Right lobe of liver (tissue), 6 donors: ENCODE results near the gene DAZAP1. TPM values are rescaled to one million over a fixed set of nuclear protein-coding genes. Genes with fewer than 3 reads are reported as not detected.

Experiments
- ATAC-seq, 4 donors: fragments of 200-7000 bp; cut with Tn5 transposase; one replicate each; pipeline ENCODE4 v1.9.1; 2020; ENCODE audit warnings: mild to moderate bottlenecking in 4 of 4, moderate library complexity in 4 of 4
- DNase-seq, 3 donors: peaks; one replicate each; pipeline ENCODE4 v3.0.0-alpha.2; 2020
- H3K27ac ChIP-seq, 3 donors: fragments of 200-600 bp; one replicate each; pipeline ENCODE4 v1.8.0; 2022
- H3K27me3 ChIP-seq, 2 donors: fragments of 200-600 bp; one replicate each; pipeline ENCODE4 v1.8.0; 2022
- H3K36me3 ChIP-seq, 4 donors: fragments of 200-600 bp; sonication (generic) in 1 of 4; one replicate each; pipeline versions ENCODE4 v1.5.1 to v1.8.0; 2017 to 2022; ENCODE audit warnings: control low read depth in 1 of 4
- H3K4me1 ChIP-seq, 4 donors: fragments of 200-600 bp; sonication (generic) in 1 of 4; one replicate each; pipeline versions ENCODE4 v1.5.1 to v1.8.0; 2017 to 2022; ENCODE audit warnings: control low read depth in 1 of 4
- H3K4me3 ChIP-seq, 3 donors: fragments of 200-600 bp; one replicate each; pipeline ENCODE4 v1.8.0; 2022
- H3K9me3 ChIP-seq, 4 donors: fragments of 200-600 bp; sonication (generic) in 1 of 4; one replicate each; pipeline versions ENCODE4 v1.5.1 to v1.8.0; 2017 to 2022; ENCODE audit warnings: control low read depth in 1 of 4
- POLR2A ChIP-seq: fragments of 450-650 bp; IDR thresholded peaks from one replicate; pipeline ENCODE4 v1.6.1; 2017; ENCODE audit warnings: antibody characterized with exemption, mild to moderate bottlenecking
- WGBS: methylation state at CpG from one replicate; pipeline ENCODE4 v1.1.6; 2018; ENCODE audit warnings: low coverage, low lambda C conversion rate; ENCODE audit not compliant: insufficient coverage; ENCODE audit errors: missing lambda C conversion rate; 5-methylcytosine and 5-hydroxymethylcytosine counted together
- intact Hi-C, 2 donors: fragments of 100-400 bp; cut with DNase I; formaldehyde crosslinking; loops; one replicate each; pipeline versions ENCODE4 v1.11.2 to v1.14.1; 2022
- total RNA-seq, 6 experiments: library from RNA; depleted of rRNA in 2 of 6; stranded (reverse); fragments of >200 nt in 2 of 6; fragmentation: NEBNext Ultra II Directional in 3 of 6; extraction: Animal tissue kit (Norgen Biotek cat#: 25700) in 3 of 6; gene quantifications; one replicate each; pipeline versions ENCODE4 v1.1.0 to v1.2.4, GENCODE V29; 2016 to 2023
- TF ChIP-seq, protein P1 (sequence below), 4 donors: fragments of 200-600 bp in 3 of 4; fragments of 450-650 bp in 1 of 4; IDR thresholded peaks; one replicate each; pipeline versions ENCODE4 v1.5.1 to v1.8.0; 2016 to 2022; ENCODE audit warnings: antibody characterized with exemption in 4 of 4, mild to moderate bottlenecking in 2 of 4
- donor health status: DM: no; HTN: yes; CAD: no.
- donor health status: DM: no; HTN: no; CAD: no.
- donor health status: DM: no; HTN: no; CAD: no.
- donor health status: DM: no; HTN: yes; CAD: no.
- donor health status: DM: no; HTN: yes; CAD: no.

The DAZAP1 gene
- total RNA-seq, 6 experiments from 2014 or later: 22.3 to 50.9 (median 42.2) TPM

GRCh38 chr19:1361601-1362386 is 45.6 kb upstream of the DAZAP1 start:
- H3K9me3 ChIP-seq: no peaks in the 10 kb centered on the region
- peak in 2 of 4 donors; percentile 13 to 14 for ATAC-seq
- TF ChIP-seq, protein P1, sequence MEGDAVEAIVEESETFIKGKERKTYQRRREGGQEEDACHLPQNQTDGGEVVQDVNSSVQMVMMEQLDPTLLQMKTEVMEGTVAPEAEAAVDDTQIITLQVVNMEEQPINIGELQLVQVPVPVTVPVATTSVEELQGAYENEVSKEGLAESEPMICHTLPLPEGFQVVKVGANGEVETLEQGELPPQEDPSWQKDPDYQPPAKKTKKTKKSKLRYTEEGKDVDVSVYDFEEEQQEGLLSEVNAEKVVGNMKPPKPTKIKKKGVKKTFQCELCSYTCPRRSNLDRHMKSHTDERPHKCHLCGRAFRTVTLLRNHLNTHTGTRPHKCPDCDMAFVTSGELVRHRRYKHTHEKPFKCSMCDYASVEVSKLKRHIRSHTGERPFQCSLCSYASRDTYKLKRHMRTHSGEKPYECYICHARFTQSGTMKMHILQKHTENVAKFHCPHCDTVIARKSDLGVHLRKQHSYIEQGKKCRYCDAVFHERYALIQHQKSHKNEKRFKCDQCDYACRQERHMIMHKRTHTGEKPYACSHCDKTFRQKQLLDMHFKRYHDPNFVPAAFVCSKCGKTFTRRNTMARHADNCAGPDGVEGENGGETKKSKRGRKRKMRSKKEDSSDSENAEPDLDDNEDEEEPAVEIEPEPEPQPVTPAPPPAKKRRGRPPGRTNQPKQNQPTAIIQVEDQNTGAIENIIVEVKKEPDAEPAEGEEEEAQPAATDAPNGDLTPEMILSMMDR (IDR thresholded peaks at IDR 0.05): no peak
- no peak for TF ChIP-seq POLR2A
- intact Hi-C loops: loop anchor here in 1 of 2 donors (10.0 kb wide), 1 partner anchor 67 kb away; no protein-coding TSS in a partner anchor
- no peaks in the 10 kb centered on the region for H3K27me3 ChIP-seq
- peaks cover 0 to 9% (median 1%) of the 10 kb centered on the region in 4 donors for H3K4me1 ChIP-seq
- H3K4me3 ChIP-seq: no peak overlapping the region
- 70% methylated on average over 27 of the region's 30 CpGs for WGBS
- peak in 1 of 3 donors; percentile 36 for DNase-seq
- H3K27ac ChIP-seq: no peak overlapping the region
- peaks cover 0 to 84% (median 39%) of the 10 kb centered on the region in 4 donors for H3K36me3 ChIP-seq

- H3K36me3 ChIP-seq: peaks cover 0 to 85% (median 40%) of the 10 kb centered on the region in 4 donors
These were observed 44.8 kb upstream of the DAZAP1 start for GRCh38 chr19:1362387-1363257.

DNA sequence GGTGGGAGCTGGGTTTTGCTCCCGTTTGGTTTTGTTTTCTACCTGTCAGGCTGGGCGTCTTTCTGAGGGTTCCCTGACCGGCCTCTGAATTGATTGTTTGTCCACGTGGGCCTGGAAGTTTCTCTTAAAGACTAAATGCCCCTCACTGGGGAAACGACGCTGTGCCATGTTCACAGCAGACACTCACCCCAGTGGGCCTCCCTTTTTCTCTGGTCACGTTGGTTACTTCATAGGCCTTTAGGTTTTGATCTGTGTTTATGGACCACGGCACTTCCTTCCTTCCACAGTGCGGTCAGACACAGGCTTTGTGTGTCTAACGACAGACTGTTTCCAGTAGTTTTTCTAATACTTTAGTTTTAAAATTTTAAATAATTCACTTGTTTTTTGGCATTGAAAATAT is 43.8 kb upstream of the DAZAP1 start:
- intact Hi-C loops: loop anchor here in 1 of 2 donors (10.0 kb wide), 1 partner anchor 69 kb away; no protein-coding TSS in a partner anchor
- Histone ChIP-seq H3K27ac (no peak overlapping the region), H3K9me3 (no peaks in the 10 kb centered on the region), H3K4me1 (peaks cover 0 to 9% (median 0%) of the 10 kb centered on the region in 4 donors), H3K27me3 (no peaks in the 10 kb centered on the region), H3K4me3 (no peak overlapping the region), H3K36me3 (peaks cover 0 to 78% (median 37%) of the 10 kb centered on the region in 4 donors)
- WGBS: 53% methylated on average over 10 of the region's 10 CpGs
- DNase-seq: peak in 1 of 3 donors; percentile 35
- no peak for ATAC-seq
- TF ChIP-seq, protein P1 (IDR thresholded peaks at IDR 0.05): no peak
- no peak for TF ChIP-seq POLR2A

More at GRCh38 chr19:1362387-1363257, 44.8 kb upstream of the DAZAP1 start:
- WGBS: 79% methylated on average over 19 of the region's 42 CpGs
- Histone ChIP-seq H3K27me3 (no peaks in the 10 kb centered on the region), H3K4me3 (no peak overlapping the region), H3K9me3 (no peaks in the 10 kb centered on the region), H3K27ac (no peak overlapping the region), H3K4me1 (peaks cover 0 to 9% (median 0%) of the 10 kb centered on the region in 4 donors)
- ATAC-seq (no peak), DNase-seq (no peak)
- TF ChIP-seq, protein P1 (IDR thresholded peaks at IDR 0.05): no peak
- no peak for TF ChIP-seq POLR2A
- intact Hi-C loops: loop anchor here in 1 of 2 donors (10.0 kb wide), 1 partner anchor 68 kb away; no protein-coding TSS in a partner anchor

- Histone ChIP-seq H3K36me3 (peaks cover 0 to 75% (median 34%) of the 10 kb centered on the region in 4 donors), H3K4me1 (peaks cover 0 to 9% (median 0%) of the 10 kb centered on the region in 4 donors), H3K4me3 (no peak overlapping the region), H3K9me3 (no peaks in the 10 kb centered on the region), H3K27ac (no peak overlapping the region), H3K27me3 (no peaks in the 10 kb centered on the region)
- DNase-seq (peak in 1 of 3 donors; percentile 22), ATAC-seq (no peak)
- TF ChIP-seq POLR2A: no peak
- TF ChIP-seq, protein P1 (IDR thresholded peaks at IDR 0.05): no peak
- intact Hi-C loops: loop anchor here in 1 of 2 donors (10.0 kb wide), 1 partner anchor 69 kb away; no protein-coding TSS in a partner anchor
- 65% methylated on average over 10 of the region's 15 CpGs for WGBS
These were observed 43.2 kb upstream of the DAZAP1 start for GRCh38 chr19:1364070-1364704.
